Fibroblast of lung (primary cell): ENCODE measurements around the gene SMCO2. TPM values are rescaled to one million over a fixed set of nuclear protein-coding genes. Genes with fewer than 3 reads are reported as not detected.
A peak's percentile ranks its signal among the peaks of the same experiment; 100 is the strongest.

Experiments used
- DNase-seq, 2 donors: peaks; one replicate each; pipeline versions ENCODE4 v3.0.0 to v3.0.0-alpha.2; 2010; ENCODE audit warnings: low read depth in 2 of 2
- H2AFZ ChIP-seq: 2 replicates; pipeline ENCODE4 v1.5.1; 2012; ENCODE audit warnings: low read length, control low read depth, inconsistent platforms
- H3K27ac ChIP-seq: 2 replicates; pipeline ENCODE4 v1.5.1; 2011; ENCODE audit warnings: low read length, control low read depth; ENCODE audit not compliant: insufficient read depth
- H3K27me3 ChIP-seq: 2 replicates; pipeline ENCODE4 v1.5.1; 2011; ENCODE audit warnings: mild to moderate bottlenecking, low read length; ENCODE audit not compliant: control insufficient read depth, insufficient read depth
- H3K36me3 ChIP-seq: 2 replicates; pipeline ENCODE4 v1.5.1; 2011; ENCODE audit warnings: low read length; ENCODE audit not compliant: control insufficient read depth, insufficient read depth
- H3K4me1 ChIP-seq: 2 replicates; pipeline ENCODE4 v1.5.1; 2011; ENCODE audit warnings: low read length; ENCODE audit not compliant: control insufficient read depth, insufficient read depth; ENCODE audit errors: extremely low read depth
- H3K4me2 ChIP-seq: 2 replicates; pipeline ENCODE4 v1.5.1; 2011; ENCODE audit warnings: low read length, control low read depth; ENCODE audit not compliant: insufficient read depth; ENCODE audit errors: extremely low read depth
- H3K4me3 ChIP-seq, 4 experiments: fragments of 200-600 bp in 1 of 4; sonication (generic) in 1 of 4; replicated peaks in 1 of 4; 2 replicates each; pipeline ENCODE4 v1.5.1; 2011 to 2016; ENCODE audit warnings: low read length in 4 of 4, low read depth in 3 of 4, mild to moderate bottlenecking in 3 of 4, control low read depth in 2 of 4, inconsistent platforms in 1 of 4, mixed read lengths in 1 of 4; ENCODE audit not compliant: insufficient read depth in 1 of 4; ENCODE audit errors: control extremely low read depth in 1 of 4
- H3K79me2 ChIP-seq: 2 replicates; pipeline ENCODE4 v1.5.1; 2012; ENCODE audit warnings: mild to moderate bottlenecking, low read length, inconsistent platforms; ENCODE audit not compliant: control insufficient read depth, insufficient read depth
- H3K9ac ChIP-seq: 2 replicates; pipeline ENCODE4 v1.5.1; 2011; ENCODE audit warnings: mild to moderate bottlenecking, low read length, control low read depth; ENCODE audit not compliant: insufficient read depth
- H3K9me3 ChIP-seq: 2 replicates; pipeline ENCODE4 v1.5.1; 2012; ENCODE audit warnings: low read depth, low read length; ENCODE audit not compliant: control insufficient read depth, insufficient read depth
- H4K20me1 ChIP-seq: 2 replicates; pipeline ENCODE4 v1.5.1; 2011; ENCODE audit warnings: low read length; ENCODE audit not compliant: control insufficient read depth, insufficient read depth; ENCODE audit errors: extremely low read depth
- CTCF ChIP-seq, 2 donors: IDR thresholded peaks in 1 of 2; conservative IDR thresholded peaks in 1 of 2; 1 replicate in 1 of 2; 2 replicates in 1 of 2; pipeline ENCODE4 v1.5.1; 2011 to 2012; ENCODE audit warnings: low read length in 2 of 2, control low read depth in 1 of 2, inconsistent platforms in 1 of 2, low read depth in 1 of 2, mild to moderate bottlenecking in 1 of 2
- EZH2 ChIP-seq: IDR thresholded peaks from 2 replicates; pipeline ENCODE4 v1.5.1; 2012; ENCODE audit warnings: low read length, control low read depth, mild to moderate bottlenecking; ENCODE audit errors: missing control alignments
- polyA plus RNA-seq, 2 donors: library from polyadenylated mRNA; depleted of rRNA in 1 of 2; stranded (reverse) in 1 of 2; unstranded in 1 of 2; fragments of >200 nt; gene quantifications; 2 replicates each; pipeline ENCODE4 v1.2.1, GENCODE V29; 2011 to 2012; ENCODE audit warnings: missing spikeins in 1 of 2
- total RNA-seq: library from RNA; depleted of rRNA; stranded (reverse); fragments of >200 nt; gene quantifications from 2 replicates; pipeline ENCODE4 v1.2.1, GENCODE V29; 2014

The SMCO2 gene
- total and polyA plus RNA-seq, 2 donors (not counting 1 experiment from before 2014, with no cell fraction given), result not detected

GRCh38 chr12:27460471-27460978, 14.0 kb downstream of the SMCO2 start:
- Histone ChIP-seq H3K4me2 (no peak overlapping the region), H3K4me3 (no peak overlapping the region), H3K9ac (no peak overlapping the region), H3K9me3 (no peaks in the 10 kb centered on the region), H3K36me3 (no peaks in the 10 kb centered on the region), H3K27ac (no peak overlapping the region), H2AFZ (no peak overlapping the region), H3K79me2 (no peaks in the 10 kb centered on the region), H3K27me3 (no peaks in the 10 kb centered on the region), H4K20me1 (no peaks in the 10 kb centered on the region), H3K4me1 (peaks cover 2% of the 10 kb centered on the region)
- no peak for TF ChIP-seq CTCF (conservative IDR thresholded peaks at IDR 0.05 in 1 of 2, IDR thresholded peaks at IDR 0.05 in 1 of 2; ENCODE audit: low read depth in 1 of 2, low read length in 2 of 2)
- TF ChIP-seq EZH2, result no peak
- DNase-seq, result peak in 1 of 2 donors; percentile 56

GRCh38 chr12:27462151-27462694, 15.7 kb downstream of the SMCO2 start:
- peak; percentile 75 to 89 for DNase-seq
- Histone ChIP-seq H4K20me1 (no peaks in the 10 kb centered on the region), H3K27ac (no peak overlapping the region), H3K9ac (no peak overlapping the region), H3K4me2 (no peak overlapping the region), H3K4me3 (no peak overlapping the region), H3K36me3 (no peaks in the 10 kb centered on the region), H3K9me3 (no peaks in the 10 kb centered on the region), H3K27me3 (no peaks in the 10 kb centered on the region), H3K79me2 (no peaks in the 10 kb centered on the region), H3K4me1 (peaks cover 2% of the 10 kb centered on the region), H2AFZ (no peak overlapping the region)
- no peak for TF ChIP-seq EZH2
- no peak for TF ChIP-seq CTCF (conservative IDR thresholded peaks at IDR 0.05 in 1 of 2, IDR thresholded peaks at IDR 0.05 in 1 of 2; ENCODE audit: low read depth in 1 of 2, low read length in 2 of 2)

DNA sequence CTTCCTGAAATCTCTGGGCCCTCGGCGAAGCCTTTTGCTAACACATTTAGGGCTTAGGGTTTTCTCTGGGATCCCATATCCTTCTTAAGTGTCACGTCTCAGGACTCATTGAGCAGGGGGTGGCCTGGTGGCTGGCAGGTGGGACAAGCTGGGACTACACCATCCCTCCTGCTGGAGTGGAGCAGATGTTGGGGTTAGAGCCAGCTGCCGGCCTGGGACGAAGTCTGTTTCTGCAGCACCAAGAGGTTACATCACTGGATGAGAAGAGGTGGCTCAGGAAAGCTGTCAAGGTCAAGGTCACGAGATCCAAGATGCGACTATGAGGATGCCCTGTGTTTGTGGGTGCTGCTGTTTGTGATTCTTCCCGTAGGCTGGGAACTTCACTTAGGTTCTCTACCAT, 16.3 kb downstream of the SMCO2 start:
- H3K9me3 ChIP-seq, result no peaks in the 10 kb centered on the region
- H3K4me2 ChIP-seq, result no peak overlapping the region
- TF ChIP-seq EZH2 (no peak), CTCF (conservative IDR thresholded peaks at IDR 0.05 in 1 of 2, IDR thresholded peaks at IDR 0.05 in 1 of 2; ENCODE audit: low read depth in 1 of 2, low read length in 2 of 2) (no peak)
- no peaks in the 10 kb centered on the region for H4K20me1 ChIP-seq
- no peaks in the 10 kb centered on the region for H3K36me3 ChIP-seq
- no peaks in the 10 kb centered on the region for H3K27me3 ChIP-seq
- no peak overlapping the region for H3K27ac ChIP-seq
- no peak overlapping the region for H3K4me3 ChIP-seq
- peaks cover 2% of the 10 kb centered on the region for H3K4me1 ChIP-seq
- H3K9ac ChIP-seq, result no peak overlapping the region
- no peak overlapping the region for H2AFZ ChIP-seq
- peak; percentile 4 to 20 for DNase-seq
- no peaks in the 10 kb centered on the region for H3K79me2 ChIP-seq
